Middle frontal gyrus (tissue), 1 donor: ENCODE data around the gene UBE2J2.

Experiments
- DNase-seq: peaks from one replicate; pipeline ENCODE4 v3.0.0-alpha.2; 2015; ENCODE audit warnings: low spot score; ENCODE audit errors: extremely low spot score

The UBE2J2 gene

DNA sequence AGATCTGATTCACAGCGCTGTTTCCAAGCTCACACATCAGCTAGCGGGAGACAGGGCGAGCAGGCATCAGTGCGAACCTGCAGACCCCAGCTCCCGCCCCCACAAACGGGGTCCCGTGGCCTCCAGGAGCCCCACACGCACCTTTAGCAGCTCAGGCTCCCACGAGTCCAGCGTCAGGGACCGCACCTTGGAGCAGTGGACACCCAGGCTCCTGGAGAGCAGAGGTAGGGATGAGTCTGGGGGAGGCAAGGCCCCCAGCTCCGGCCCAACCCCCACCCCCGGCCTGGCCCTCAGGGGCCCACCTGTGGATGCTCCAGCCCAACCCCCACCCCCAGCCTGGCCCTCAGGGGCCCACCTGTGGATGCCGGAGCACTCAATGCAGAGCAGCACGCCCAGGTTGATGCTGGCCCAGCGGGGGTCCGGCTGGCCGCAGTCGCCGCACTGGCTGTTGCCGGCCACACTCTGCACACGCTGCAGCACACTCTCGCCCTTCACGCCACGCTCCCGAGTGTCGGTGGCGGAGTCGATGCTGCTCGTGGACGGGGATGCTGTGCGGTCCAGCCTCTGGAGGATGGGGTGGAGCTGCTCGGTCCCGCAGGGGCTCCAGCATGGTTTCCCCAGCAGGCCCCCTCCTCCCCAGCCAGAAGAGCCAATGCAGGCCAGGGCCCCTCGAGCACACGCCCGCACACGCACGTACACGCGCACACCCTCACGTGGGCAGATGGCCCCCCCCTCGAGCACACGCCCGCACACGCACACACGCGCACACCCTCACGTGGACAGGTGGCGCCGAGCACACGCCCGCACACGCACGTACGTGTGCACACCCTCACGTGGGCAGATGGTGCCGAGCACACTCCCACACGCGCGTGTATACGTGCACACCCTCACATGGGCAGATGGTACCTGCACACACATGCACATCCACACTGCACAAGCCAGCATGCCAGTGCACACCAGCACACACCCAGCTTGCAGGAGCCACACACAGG is 22.7 kb upstream of the UBE2J2 start:
- DNase-seq: no peak

DNA sequence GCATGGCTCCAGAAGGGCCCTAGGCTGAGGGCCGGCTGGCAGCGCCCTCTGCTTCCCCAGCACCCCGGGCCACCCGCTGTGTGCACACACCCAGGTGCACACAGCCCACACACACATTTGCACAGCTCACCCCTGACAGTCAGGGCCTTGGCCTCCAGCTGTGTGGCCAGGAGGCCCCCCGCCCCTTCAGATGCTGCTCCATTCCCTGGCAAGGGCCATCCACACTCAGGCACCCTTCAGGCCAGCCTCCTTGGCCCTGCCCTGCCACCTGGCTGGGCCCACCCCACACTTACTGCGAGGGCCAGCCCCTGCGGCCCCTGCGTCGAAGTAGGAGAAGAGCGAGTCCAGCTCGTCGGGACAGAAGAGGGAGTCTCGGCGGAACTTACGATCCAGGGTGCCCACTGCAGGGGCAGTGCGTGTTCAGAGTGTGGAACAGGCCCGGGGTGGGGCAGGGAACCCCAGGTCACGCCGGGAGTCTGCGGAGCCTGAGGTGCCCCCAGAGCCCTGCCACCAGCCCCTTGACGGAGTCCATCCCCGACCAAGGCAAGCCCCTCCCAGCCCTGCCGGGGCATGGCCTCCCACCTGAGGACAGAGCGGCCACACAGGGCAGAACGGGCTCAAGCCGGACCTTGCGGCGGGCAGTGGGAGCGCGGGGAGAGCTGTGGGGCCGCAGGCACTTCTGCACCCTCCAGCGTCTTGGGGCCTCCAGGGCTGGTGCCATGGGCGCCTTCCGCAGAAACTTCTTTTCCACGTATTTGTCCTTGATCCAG is 21.7 kb upstream of the UBE2J2 start:
- DNase-seq: no peak

DNA sequence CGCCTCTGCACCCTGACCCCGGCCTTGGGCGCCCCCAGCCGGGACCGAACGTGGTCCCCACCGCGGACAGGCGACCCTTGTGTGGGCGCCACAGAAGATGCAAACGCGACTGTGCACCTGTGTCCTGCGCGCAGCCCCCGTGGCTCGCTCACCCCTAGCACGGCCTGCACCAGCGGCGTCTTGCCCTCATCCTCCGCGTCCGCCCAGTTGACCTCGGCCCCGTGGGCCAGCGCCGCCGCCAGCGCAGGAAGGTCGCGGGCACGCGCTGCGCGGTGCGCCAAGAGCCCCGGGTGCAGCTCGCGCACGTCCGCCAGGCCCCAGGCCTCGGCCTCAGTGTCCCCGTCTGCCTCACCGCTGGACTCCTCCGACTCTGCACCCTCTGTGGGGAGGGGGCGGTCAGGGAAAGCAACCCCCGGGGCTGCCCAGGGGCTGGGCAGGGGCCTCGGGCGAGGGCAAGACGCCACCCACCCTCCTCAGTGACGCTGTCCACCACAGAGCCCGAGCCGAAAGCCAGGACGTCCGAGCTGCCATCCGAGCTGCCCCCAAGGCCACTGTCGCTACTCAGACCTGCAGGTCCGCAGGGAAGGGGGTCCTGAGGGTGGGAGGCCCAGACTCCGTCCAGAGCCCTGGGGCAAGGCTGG is 20.7 kb upstream of the UBE2J2 start:
- no peak for DNase-seq

DNA sequence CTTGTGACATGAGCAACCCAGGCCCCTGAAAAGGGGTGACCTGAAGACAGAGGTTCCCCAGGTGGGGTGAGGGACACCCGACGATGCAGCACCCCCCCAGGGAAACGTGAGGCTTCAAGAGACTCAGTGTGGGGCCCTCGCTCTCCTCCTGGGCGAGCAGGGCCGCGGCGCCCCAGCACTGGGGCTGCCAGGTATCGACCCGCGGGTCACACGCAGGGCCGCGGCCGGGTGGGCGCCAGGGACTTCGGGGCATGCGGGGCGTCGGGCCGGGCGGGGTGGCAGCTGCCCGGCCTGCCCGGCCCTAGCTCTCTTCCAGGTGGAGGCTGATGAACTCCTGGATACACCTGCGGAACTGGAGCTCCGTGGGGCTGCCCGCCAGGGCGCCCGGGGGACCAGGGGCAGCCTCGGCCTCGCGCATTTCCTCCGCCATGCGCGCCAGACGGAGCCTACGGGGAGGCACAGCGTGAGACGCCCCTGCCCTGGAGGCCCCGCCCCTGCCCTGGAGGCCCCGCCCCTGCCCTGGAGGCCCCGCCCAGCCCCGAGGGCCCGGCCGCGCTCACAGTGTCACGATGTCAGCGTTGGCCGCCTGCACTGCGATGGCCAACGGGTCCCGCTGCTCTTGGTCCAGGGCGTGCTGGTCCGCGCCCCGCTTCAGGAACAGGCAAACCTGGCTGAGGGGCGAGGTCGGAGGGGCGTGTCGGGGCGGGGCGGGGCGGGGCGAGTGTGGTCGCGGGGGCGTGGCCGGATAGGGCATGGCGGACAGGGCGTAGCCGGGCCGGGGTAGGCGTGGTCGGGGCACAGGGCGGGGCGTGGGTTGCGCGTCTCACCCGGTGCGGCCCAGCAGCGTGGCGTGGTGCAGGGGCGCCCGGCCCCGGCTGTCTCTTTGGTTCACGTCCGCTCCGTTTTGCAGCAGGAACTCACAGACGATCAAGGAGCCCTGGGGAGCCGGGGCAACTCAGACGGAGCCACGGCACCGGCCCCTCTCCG is 19.9 kb upstream of the UBE2J2 start:
- DNase-seq: no peak

DNA sequence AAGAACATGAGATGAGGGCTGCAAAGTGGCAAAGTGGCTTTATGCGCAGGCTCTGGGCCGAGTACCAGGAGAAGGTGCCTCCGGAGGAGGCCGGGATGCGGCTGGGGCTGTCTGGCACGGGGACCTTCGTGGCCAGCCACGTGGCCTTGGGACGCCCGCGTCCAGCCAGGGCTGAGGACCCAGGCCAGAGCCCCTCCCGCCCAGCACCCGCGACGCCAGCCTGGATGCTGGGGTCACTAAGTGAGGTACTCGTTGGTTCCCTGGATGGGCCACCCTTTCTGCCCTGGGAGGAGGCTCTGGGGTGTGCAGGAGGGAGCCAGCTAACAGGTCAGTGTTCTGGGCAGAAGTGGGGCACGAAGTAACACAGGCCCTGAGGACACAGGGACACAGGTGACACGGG is 19.2 kb upstream of the UBE2J2 start:
- no peak for DNase-seq

DNA sequence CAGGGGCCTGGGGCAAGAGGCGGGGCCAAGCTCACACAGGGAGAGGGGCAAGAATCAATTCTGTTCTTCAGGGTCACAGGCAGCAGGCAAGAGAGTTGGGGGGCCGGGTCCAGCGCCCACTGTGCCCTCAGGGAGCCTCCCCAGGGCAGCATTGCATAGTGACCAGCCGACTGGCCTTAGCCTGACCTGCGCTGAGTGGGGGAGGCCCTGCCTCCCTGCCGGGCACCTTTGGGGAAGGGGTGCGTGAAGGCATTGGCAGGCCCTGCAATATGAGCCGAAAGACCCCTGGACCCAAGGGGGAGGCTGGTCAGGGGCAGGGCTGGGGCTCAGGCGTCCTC is 18.8 kb upstream of the UBE2J2 start:
- no peak for DNase-seq

DNA sequence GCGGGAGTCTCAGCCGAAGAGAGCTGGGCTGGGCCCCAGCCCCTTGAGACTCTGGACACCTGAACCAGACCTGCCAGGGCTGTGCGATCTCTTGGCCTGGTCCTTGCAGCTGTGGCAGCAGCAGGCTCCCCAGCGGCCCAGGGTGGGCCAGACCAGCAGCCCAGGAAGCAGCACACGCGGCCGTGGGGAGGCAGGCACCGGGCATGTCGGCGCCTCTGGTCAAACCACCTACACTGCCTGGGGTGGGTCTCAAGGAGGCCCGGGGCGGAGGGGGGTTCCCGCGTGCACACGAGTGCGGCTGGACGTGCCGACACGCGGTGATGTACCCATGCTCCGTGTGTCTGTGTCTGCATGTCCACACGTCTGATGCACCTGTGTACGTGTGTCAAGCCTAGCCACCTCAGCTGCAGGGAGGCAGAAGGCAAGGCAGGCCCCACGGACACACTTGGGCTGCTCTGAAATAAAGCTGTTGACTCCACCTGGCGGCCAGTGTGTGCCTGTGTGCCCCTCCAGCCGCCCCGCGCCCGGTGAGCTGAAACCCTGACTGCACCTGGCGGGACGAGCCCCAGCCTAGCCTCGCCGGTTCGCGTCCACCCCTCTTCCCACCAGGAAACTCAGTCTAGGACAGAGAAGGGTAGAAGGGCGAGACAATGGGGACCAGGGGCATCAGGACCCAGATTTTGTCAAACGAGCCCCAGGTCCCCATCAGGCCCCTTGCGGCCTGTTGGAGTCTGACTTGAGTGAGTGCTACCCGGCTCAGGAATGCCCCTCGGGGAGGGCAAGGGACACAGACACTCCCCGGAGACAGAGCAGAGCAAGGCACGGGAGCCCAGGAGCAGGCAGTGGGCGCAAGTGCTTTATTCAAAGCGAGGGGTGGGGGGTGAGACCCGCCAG is 18.1 kb upstream of the UBE2J2 start:
- DNase-seq: no peak

DNA sequence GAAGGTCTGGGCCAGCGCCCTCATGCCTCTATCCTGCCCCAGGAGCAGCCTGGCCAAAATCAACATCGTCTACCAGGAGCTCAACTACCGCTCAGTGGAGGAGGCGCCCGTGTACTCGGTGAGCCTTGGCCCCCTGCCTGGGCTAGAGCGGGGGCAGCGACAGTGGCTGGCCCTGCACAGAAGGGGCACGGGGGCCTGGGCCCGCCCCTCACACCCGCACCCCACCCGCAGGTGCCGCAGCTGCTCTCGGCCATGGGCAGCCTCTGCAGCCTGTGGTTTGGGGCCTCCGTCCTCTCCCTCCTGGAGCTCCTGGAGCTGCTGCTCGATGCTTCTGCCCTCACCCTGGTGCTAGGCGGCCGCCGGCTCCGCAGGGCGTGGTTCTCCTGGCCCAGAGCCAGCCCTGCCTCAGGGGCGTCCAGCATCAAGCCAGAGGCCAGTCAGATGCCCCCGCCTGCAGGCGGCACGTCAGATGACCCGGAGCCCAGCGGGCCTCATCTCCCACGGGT is 17.4 kb upstream of the UBE2J2 start:
- DNase-seq: no peak

DNA sequence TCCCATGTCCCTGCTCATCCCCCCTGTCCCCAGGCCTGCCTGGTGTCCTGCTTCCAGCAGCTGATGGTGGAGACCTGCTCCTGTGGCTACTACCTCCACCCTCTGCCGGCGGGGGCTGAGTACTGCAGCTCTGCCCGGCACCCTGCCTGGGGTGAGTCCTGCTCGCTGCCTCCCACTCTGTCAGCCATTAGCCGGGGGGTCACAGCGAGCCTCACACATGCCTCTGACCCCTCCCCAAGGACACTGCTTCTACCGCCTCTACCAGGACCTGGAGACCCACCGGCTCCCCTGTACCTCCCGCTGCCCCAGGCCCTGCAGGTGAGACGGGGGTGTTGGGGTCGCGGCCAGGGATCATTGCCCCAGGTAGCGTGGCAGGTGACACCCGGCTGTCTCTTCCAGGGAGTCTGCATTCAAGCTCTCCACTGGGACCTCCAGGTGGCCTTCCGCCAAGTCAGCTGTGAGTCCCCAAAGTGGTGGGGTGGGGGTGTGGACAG is 16.6 kb upstream of the UBE2J2 start:
- no peak for DNase-seq

DNA sequence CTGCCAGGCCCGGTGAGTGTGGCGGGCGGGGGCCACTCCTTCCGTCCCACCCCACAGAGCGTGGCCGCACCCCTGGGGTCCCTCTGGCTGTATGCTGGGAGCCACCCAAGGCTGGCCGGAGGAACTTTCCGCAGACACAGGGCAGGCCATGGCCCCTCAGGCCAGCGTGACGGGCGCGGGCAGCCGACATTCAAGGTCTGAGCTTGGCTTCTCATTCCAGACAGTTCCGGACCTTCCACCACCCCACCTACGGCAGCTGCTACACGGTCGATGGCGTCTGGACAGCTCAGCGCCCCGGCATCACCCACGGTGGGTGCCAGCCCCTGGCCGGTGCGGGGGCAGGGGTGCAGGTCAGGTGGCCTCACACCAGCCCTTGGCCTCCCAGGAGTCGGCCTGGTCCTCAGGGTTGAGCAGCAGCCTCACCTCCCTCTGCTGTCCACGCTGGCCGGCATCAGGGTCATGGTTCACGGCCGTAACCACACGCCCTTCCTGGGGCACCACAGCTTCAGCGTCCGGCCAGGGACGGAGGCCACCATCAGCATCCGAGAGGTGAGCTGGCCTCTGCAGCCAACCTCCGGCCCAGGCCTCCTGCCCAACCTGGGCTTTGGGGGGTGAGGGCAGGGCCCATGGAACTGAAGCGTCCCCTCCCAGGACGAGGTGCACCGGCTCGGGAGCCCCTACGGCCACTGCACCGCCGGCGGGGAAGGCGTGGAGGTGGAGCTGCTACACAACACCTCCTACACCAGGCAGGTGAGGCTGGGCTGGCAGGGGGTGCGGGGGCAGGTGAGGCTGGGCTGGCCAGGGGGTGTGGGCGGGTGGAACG is 13.8 kb upstream of the UBE2J2 start:
- DNase-seq: no peak

DNA sequence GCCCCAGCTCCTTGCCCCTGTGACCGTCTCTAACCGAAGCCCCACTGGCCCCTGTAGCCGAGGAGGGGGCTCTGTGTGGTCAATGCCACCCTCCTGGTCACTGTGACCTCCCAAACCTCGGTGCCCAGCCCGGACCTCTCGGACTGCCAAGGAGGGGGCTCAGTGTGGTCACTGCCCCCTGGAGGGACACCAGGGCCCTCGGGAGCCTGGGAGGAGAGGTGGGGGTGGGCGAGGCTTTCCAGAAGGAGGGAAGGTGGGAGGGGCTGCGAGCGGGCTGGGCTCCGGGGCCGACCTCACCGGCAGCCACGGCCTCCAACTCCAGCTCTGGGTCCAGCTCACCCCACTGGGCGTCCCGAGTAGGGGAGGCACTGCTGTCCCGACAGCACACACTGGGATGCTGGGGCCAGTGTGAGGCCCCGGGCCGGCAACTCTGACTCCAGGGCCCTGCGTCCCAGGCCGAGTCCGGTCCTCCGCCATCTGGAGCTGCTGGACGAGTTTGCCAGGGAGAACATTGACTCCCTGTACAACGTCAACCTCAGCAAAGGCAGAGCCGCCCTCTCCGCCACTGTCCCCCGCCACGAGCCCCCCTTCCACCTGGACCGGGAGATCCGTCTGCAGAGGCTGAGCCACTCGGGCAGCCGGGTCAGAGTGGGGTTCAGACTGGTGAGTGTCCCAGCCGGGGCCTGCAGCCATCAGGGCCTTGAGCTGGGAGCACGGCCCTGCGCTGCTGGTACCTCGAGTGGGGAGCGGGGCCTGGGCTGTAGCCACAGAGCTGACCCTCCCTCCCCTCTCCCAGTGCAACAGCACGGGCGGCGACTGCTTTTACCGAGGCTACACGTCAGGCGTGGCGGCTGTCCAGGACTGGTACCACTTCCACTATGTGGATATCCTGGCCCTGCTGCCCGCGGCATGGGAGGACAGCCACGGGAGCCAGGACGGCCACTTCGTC is 12.9 kb upstream of the UBE2J2 start:
- DNase-seq: no peak

DNA sequence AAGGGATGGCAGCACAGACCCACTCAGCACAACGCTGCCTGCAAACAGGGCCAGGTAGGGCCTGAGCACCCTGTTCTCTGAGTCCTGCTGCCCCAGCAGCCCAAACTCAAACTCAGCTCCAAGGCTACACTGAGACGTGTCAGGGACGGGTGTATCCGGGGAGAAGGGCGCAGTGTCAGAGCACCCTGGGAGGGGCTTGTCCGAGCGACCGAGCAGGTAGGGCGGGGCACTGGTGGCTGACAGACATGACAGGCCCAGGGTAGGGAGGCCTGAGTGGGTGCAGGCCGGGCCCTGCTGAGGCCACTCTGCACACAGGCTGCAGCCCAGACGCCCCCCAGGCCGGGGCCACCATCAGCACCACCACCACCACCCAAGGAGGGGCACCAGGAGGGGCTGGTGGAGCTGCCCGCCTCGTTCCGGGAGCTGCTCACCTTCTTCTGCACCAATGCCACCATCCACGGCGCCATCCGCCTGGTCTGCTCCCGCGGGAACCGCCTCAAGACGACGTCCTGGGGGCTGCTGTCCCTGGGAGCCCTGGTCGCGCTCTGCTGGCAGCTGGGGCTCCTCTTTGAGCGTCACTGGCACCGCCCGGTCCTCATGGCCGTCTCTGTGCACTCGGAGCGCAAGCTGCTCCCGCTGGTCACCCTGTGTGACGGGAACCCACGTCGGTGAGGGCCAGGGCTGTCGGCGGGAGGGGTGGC is 12.1 kb upstream of the UBE2J2 start:
- DNase-seq: no peak

DNA sequence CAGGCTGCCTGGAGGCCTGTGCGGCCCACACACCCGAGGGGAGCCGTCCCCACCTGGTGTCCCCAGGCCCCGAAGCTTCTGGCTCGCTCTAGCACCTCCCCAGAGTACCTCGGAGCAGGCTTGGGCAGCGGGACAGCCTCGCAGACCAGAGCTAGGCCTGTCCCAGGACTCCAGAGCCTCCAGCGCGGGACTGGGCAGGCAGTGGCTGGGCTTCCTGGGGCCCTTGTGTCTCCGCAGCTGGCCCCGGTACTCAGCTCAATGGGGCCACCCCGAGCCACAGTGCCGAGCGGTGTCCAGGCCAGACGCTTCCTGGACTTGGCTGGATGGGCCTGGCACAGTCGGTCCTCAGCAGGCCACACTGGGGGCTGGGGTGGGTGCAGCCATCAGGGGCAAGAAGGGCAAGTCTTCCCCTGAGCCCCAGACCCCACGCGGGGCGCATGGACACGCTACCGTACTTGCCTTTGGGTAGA is 11.5 kb upstream of the UBE2J2 start:
- no peak for DNase-seq

DNA sequence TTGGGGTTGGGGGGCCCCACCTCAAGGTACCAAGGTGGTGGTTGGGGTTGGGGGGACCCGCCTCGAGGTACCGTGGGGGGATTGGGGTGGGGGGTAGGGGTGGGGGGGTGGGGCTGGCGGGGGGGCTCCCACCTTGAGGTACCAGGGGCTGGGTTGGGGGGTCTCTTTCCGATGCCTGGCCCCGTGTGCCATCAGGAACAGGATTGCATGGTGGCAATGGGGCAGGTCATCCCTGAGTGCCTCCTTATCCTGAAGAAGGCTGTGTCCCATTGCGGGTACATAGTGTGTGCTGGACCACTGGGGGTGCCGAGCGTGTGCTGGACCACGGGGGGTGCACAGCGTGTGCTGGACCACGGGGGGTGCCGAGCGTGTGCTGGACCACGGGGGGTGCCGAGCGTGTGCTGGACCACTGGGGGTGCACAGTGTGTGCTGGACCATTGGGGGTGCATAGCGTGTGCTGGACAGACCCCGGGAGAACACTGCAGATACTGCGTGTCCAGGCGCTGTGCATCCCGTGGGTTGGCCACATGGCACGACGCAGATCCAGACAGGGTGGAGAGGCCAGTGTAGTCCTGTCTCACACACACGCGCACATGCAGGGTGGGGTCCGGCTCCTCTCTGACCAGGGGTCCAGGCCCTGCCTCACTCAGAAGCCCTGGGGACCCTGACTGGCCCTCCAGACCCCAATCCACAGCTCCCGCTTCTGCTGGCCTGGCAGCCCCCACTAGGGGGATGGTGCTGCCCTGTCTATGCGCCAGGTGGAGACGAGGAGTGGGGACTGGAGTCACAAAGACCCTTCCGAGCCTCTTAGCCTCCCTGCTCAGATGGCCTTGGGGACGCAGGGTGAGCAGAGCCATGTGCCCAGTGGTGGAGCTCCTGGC is 10.8 kb upstream of the UBE2J2 start:
- no peak for DNase-seq

DNA sequence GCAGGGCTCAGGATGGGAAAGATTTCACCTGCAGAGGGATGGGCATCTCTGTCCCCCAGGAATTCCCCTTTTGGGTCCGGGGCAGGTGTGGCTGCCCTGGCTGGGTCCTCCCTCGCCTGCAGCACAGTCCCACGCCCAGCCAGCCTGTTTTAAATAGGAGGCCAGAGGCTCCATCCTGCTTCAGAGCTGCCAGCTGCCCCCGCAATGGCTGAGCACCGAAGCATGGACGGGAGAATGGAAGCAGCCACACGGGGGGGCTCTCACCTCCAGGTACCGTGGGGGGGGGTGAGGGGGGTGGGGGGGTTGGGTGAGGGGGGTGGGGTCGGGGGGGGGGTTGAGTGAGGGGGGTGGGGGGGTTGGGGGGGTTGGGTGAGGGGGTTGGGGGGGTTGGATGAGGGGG is 10.2 kb upstream of the UBE2J2 start:
- no peak for DNase-seq

DNA sequence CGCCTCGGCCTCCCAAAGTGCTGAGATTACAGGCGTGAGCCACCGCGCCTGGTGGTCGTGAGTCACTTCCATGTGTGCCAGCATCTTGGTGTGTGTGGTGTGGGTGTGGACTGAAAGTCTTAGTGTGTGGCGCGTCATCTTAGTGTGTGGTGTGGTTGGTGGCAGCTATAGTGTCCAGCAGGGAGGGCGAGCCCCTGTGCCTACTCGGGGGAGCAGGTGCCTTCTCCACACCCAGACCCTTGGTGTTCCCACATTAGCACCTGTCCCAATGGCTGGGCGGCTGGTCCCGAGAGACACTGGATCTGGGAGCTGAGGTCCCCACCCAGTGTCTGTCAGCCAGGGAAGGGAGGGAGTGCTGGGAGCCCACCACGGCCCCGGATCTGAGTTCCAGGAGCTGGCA is 9.3 kb upstream of the UBE2J2 start:
- no peak for DNase-seq
